ENCODE results near the gene POLR2A.

The POLR2A gene

GRCh38 chr17:7509937-7510336 is 25.8 kb downstream of the POLR2A start:
- no peak for DNase-seq

- DNase-seq, result no peak
Measured at GRCh38 chr17:7511108-7511507, 26.9 kb downstream of the POLR2A start.

- no peak for DNase-seq
Measured at GRCh38 chr17:7512105-7512504, 27.9 kb downstream of the POLR2A start.

GRCh38 chr17:7512824-7513540 is 28.8 kb downstream of the POLR2A start:
- no peak for DNase-seq

DNA sequence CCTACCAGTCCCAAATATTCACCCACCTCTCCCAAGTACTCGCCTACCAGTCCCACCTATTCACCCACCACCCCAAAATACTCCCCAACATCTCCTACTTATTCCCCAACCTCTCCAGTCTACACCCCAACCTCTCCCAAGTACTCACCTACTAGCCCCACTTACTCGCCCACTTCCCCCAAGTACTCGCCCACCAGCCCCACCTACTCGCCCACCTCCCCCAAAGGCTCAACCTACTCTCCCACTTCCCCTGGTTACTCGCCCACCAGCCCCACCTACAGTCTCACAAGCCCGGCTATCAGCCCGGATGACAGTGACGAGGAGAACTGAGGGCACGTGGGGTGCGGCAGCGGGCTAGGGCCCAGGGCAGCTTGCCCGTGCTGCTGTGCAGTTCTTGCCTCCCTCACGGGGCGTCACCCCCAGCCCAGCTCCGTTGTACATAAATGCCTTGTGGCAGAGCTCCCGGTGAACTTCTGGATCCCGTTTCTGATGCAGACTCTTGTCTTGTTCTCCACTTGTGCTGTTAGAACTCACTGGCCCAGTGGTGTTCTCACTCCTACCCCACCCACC is 29.8 kb downstream of the POLR2A start:
- DNase-seq, result no peak

DNA sequence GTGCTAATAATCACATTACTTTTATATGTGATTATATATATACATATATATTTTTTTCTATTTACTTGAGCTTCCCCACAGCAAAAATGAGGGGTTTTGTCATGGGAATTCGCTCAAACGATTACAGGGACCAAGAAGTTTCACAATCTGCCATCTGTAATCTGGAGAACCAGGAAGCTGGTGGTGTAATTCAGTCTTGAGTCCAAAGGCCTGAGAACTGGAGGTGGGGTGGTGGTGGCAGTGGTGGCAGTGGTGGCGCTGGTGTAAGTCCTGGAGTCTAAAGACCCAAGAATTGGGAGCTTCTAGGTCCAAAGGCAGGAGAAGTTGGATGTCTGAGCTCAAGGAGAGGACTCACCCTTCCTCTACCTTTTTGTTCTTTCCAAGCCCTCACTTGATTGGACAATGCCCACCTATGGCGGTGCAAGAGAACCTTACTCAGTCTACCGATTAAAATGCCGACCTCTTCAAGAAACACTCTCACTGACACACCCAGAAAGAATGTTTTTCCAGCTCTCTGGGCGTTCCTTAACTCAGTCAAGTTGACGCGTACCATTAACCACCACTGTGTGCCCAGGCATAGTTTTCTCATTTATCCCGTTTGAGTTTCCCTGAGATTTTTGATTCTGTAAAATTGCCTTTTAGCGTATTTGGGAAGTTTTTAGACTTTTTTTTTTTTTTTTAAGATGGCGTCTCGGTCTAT is 31.9 kb downstream of the POLR2A start:
- DNase-seq, result no peak

- DNase-seq, result peak; percentile 54
Measured at GRCh38 chr17:7523033-7523432, 38.9 kb downstream of the POLR2A start.

DNA sequence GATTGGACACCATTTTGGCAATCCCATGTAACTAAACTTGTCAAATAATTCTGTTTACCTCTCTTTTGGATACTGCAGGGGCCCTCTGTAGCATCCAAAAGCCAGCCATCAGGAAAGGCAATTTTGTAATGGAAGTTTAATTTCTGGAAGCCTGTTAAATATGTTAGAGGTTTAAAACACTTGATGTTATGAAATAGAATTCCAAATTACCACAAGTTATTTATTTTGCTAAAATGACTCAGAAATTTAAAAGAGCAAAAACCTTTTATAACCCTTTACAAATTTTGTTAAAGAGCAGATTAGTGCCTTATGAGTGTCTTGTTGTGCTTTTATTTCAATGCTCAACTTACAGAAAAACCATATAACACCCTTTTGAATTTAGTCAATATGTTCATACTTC is 44.7 kb downstream of the POLR2A start:
- DNase-seq, result no peak

DNA sequence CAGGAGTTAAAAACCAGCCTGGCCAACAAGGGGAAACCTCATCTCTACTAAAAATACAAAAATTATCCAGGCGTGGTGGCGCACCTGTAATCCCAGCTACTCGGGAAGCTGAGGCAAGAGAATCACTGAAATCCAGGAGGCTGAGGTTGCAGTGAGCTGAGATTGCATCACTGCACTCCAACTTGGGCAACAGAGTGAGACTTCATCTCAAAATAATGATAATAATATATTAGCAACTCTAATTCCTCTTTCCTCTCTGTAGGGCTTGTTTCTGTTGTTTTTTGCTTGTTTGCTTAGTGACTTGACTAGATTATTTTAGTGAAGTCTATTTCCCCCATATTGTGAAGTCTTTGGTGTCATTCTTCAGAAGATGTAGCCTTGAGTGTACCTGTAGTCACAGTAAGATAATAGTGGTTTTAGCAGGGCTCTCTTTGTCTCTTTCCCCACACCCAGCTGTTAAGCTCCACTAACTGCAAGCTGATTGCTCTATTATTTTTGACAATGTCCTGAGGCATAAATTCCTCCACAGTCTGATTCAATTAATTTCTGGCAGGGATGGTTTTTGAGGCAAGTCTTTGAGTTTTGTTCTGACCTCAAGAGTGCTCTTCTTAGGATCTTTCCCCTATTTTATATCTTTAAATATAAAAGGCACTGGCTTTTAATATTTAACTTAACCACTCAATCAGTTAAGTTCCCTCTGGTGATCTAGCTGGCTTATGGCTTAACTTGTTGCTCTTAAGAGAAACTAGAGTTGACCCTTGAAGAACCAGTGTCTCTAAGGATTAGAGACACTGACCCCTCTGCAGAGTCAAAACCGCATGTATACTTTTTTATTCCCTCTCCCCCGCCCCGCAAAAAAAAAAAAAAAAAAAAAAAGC is 46.1 kb downstream of the POLR2A start:
- no peak for DNase-seq

DNA sequence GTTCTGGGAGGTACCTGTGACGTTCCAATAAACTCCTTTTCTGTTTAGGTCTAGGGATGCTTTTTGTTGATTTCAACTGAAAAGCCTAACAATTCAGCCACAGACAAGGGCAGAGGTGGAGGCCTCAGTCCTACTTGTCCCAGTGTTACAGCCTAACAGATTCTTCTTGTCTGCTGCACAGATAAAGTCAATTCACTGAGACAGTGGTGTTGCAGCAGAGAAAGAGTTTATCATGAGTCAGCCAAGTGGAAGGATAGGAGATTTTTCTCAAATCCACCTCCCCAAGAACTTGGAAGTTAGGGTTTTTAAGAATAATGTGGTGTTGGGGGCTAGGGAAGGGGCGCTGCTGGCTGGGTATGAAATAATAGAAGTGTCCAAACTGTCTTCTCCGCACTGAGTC is 53.9 kb downstream of the POLR2A start:
- no peak for DNase-seq

DNA sequence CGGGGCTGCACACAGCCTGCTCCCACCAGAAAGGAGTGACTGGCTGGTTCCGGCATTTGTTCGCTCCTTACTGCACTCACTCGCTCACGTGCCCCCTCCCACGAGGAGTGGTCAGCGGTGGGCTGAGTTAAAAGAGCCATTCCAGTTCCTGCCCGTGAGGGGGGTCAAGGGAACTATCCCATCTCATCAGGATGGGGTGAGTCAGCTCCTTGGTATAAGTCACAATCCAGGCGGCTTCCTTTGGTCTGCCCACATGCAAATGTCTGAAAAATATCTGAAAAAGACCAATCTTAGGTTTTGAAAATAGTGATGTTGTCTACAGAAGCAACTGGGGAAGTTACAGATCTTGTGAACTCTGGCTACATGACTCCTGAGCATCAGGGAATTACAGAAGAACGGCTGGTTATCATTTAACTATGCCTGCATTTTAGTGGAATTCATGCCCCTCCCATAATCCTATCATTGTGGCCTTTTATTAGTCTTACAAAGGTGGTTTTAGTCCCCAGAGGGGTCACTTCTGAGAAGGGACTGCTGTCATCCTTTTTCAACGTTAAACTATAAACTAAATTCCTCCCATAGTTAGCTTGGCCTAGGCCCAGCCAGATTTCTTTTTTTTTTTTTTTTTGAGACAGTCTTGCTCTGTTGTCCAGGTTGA is 54.9 kb downstream of the POLR2A start:
- DNase-seq, result no peak

- no peak for DNase-seq
Measured at GRCh38 chr17:7541074-7541621, 57.0 kb downstream of the POLR2A start.

DNA sequence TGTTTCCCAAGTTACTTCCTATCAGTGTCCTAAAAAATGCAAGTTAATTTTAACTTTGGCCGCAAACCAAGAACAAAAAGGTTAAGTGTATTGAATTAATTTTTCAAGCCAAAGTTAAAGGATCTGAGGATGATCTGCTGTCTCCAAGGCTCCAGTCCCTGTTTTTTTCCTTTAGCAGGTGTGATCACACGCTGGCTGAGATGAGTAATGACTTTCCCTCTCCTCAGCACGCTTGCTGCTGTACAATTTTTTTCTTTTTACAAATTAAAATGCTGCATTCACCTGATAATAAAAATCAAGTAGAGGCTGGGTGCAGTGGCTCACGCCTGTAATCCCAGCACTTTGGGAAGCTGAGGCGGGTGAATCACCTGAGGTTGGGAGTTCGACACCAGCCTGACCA is 60.7 kb downstream of the POLR2A start:
- DNase-seq, result no peak

- peak; percentile 68 for DNase-seq
Measured at GRCh38 chr17:7548585-7549400, 64.6 kb downstream of the POLR2A start, which contains the start of gene TNFSF12. Gene TNFSF12 (plus strand): TSS chr17:7549058. CDS start chr17:7549154, 96 bp downstream.
